ENCODE results near the gene F13B. TPM values are rescaled to one million over a fixed set of nuclear protein-coding genes. Genes with fewer than 3 reads are reported as not detected.

Gene F13B
- total RNA-seq, 1 donor from 2014 or later: not detected

DNA sequence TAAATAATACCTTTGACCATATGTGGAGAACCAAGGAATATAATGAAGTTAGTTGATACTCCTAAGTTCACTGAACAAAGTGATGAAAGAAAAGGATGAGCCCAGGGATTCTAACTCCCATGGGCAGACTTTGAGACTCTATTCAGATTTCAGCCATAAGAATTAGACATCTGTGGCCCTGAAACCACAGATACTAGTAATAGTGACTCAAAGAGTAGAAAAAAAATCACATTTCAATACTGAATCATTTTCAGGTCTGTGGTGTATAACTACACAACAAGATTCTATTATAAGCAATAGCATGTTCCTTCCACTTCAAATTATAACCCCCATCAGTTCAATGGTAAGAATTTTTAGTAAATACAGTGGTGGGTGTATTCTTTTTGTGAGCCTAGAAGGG is 16.4 kb upstream of the F13B start:
- no peak overlapping the region for H3K4me3 ChIP-seq (ENCODE audit: low read depth, low read length)
- no peaks in the 10 kb centered on the region for H3K27me3 ChIP-seq (ENCODE audit: control insufficient read depth, insufficient read depth, low read length)
- TF ChIP-seq, protein P1, sequence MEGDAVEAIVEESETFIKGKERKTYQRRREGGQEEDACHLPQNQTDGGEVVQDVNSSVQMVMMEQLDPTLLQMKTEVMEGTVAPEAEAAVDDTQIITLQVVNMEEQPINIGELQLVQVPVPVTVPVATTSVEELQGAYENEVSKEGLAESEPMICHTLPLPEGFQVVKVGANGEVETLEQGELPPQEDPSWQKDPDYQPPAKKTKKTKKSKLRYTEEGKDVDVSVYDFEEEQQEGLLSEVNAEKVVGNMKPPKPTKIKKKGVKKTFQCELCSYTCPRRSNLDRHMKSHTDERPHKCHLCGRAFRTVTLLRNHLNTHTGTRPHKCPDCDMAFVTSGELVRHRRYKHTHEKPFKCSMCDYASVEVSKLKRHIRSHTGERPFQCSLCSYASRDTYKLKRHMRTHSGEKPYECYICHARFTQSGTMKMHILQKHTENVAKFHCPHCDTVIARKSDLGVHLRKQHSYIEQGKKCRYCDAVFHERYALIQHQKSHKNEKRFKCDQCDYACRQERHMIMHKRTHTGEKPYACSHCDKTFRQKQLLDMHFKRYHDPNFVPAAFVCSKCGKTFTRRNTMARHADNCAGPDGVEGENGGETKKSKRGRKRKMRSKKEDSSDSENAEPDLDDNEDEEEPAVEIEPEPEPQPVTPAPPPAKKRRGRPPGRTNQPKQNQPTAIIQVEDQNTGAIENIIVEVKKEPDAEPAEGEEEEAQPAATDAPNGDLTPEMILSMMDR (IDR thresholded peaks at IDR 0.05; ENCODE audit: insufficient read depth, low read length, severe bottlenecking): no peak
- DNase-seq (ENCODE audit: low read depth): no peak
- no peaks in the 10 kb centered on the region for H3K36me3 ChIP-seq (ENCODE audit: control insufficient read depth, insufficient read depth, low read length)
- FAIRE-seq: no peak

DNA sequence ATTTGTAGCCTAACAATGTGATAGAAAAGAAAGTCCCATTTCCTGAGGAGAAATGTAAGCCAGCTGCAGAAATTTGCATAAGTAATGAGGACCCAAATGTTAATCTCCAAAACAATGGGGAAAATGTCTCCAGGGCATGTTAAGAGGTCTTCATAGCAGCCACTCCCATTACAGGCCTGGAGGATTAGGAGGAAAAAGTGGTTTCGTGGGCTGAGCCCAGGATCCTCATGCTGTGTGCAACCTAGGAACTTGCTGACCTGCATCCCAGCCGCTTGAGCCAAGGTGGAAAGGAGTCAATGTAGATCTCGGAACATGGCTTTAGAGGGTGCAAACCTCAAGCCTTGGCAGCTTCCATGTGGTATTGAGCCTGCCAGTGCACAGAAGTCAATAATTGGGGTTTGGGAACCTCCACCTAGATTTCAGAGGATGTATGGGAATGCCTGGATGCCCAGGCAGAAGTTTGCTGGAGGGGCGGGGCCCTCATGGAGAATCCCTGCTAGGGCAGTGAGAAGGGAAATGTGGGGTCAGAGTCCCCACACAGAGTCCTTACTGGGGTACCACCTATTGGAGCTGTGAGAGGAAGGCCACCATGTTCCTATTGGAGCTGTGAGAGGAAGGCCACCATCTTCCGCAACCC is 14.2 kb upstream of the F13B start:
- TF ChIP-seq, protein P1 (IDR thresholded peaks at IDR 0.05; ENCODE audit: insufficient read depth, low read length, severe bottlenecking): no peak

DNA sequence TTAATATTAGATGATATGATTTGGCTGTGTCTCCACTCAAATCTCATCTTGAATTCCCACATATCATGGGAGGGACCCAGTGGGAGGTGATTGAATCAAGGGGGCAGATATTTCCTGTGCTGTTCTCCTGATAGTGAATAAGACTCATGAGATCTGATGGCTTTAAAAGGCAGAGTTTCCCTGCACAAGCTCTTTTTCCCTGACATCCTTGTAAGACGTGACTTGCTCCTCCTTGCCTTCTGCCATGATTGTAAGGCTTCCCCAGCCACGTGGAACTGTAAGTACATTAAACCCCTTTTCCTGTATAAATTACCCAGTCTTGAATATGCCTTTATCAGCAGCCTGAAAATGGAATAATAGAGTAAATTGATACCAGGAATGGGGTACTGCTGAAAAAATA is 13.3 kb upstream of the F13B start:
- Histone ChIP-seq H3K27me3 (ENCODE audit: control insufficient read depth, insufficient read depth, low read length) (no peaks in the 10 kb centered on the region), H3K36me3 (ENCODE audit: control insufficient read depth, insufficient read depth, low read length) (no peaks in the 10 kb centered on the region), H3K4me3 (ENCODE audit: low read depth, low read length) (no peak overlapping the region)
- FAIRE-seq (no peak), DNase-seq (ENCODE audit: low read depth) (no peak)
- TF ChIP-seq, protein P1 (IDR thresholded peaks at IDR 0.05; ENCODE audit: insufficient read depth, low read length, severe bottlenecking): no peak

More for the DNA sequence above, 14.2 kb upstream of the F13B start:
- FAIRE-seq: no peak
- Histone ChIP-seq H3K36me3 (ENCODE audit: control insufficient read depth, insufficient read depth, low read length) (no peaks in the 10 kb centered on the region), H3K4me3 (ENCODE audit: low read depth, low read length) (no peak overlapping the region), H3K27me3 (ENCODE audit: control insufficient read depth, insufficient read depth, low read length) (no peaks in the 10 kb centered on the region)
- DNase-seq (ENCODE audit: low read depth): no peak

DNA sequence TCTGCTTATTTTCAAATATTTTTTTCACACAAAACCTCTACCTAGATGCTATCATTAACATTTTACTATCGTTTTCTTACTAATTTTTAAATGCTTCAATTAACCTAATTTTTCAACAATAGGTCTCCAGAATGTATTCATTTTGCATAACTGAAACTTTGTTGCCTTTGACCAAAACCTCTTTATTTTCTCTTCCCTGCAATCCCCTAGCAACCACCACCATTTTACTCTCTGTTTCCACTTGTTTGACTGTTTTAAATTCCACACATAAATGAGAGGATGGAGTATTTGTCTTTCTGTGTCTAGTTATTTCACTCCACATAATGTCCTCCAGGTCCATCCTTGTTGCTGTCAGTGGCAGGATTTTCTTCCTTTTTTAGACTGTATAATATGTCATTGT is 9.5 kb upstream of the F13B start:
- Histone ChIP-seq H3K36me3 (ENCODE audit: control insufficient read depth, insufficient read depth, low read length) (no peaks in the 10 kb centered on the region), H3K4me3 (ENCODE audit: low read depth, low read length) (no peak overlapping the region), H3K27me3 (ENCODE audit: control insufficient read depth, insufficient read depth, low read length) (no peaks in the 10 kb centered on the region)
- no peak for DNase-seq (ENCODE audit: low read depth)
- FAIRE-seq: no peak
- TF ChIP-seq, protein P1 (IDR thresholded peaks at IDR 0.05; ENCODE audit: insufficient read depth, low read length, severe bottlenecking): no peak

DNA sequence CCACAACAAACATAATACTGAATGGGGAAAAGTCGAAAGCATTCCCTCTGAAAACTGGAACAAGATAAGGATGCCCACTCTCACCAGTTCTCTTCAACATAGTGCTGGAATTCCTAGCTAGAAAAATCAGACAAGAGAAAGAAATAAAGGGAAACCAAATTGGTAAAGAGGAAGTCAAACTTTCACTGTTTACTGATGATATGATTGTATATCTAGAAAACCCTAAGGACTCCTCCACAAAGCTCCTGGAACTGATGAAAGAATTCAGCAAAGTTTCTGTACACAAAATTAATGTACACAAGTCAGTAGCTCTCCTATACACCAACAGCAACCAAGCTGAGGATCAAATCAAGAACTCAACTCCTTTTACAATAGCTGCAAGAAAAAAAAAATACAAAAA is 6.9 kb upstream of the F13B start:
- no peaks in the 10 kb centered on the region for H3K27me3 ChIP-seq (ENCODE audit: control insufficient read depth, insufficient read depth, low read length)
- FAIRE-seq: no peak
- no peak for DNase-seq (ENCODE audit: low read depth)
- H3K36me3 ChIP-seq (ENCODE audit: control insufficient read depth, insufficient read depth, low read length): no peaks in the 10 kb centered on the region
- TF ChIP-seq, protein P1 (IDR thresholded peaks at IDR 0.05; ENCODE audit: insufficient read depth, low read length, severe bottlenecking): no peak
- H3K4me3 ChIP-seq (ENCODE audit: low read depth, low read length): no peak overlapping the region

DNA sequence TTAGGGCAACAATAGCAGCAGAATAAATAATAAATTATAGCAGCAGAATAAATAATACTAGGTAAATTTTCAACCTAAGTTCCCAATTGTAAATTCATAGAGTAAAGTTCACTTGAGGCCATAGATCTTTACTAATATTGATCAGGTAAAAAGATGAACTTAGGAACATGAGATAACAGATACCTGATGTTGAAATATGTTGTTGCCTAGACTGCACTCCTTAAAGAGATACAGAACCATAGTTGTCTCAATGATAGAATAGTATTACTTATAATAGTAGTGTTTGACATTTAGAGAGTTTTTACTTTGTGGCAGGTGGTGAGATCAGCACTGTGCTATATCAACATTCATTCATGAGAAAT is 378 bp upstream of the F13B start:
- H3K36me3 ChIP-seq (ENCODE audit: control insufficient read depth, insufficient read depth, low read length): no peaks in the 10 kb centered on the region
- no peak for DNase-seq (ENCODE audit: low read depth)
- TF ChIP-seq, protein P1 (IDR thresholded peaks at IDR 0.05; ENCODE audit: insufficient read depth, low read length, severe bottlenecking): no peak

More for the DNA sequence above, 378 bp upstream of the F13B start:
- H3K4me3 ChIP-seq (ENCODE audit: low read depth, low read length): no peak overlapping the region
- FAIRE-seq: no peak
- H3K27me3 ChIP-seq (ENCODE audit: control insufficient read depth, insufficient read depth, low read length): no peaks in the 10 kb centered on the region
